Measurements from ENCODE around the gene FXYD6.
"Not testable (repeated sequence)": the region's sequence is repeated elsewhere in the genome, so short reads cannot be mapped to it uniquely, and the experiment has no call there.

The FXYD6 gene

GRCh38 chr11:117816846-117817367 lies 59.6 kb downstream of the FXYD6 start:
- ATAC-seq (no peak), DNase-seq (peak; percentile 48)

GRCh38 chr11:117816151-117816741 lies 60.2 kb downstream of the FXYD6 start:
- no peak for ATAC-seq
- DNase-seq: no peak

GRCh38 chr11:117815262-117815803 lies 61.1 kb downstream of the FXYD6 start:
- peak; percentile 76 for ATAC-seq
- peak; percentile 78 for DNase-seq

GRCh38 chr11:117814766-117815261 lies 61.6 kb downstream of the FXYD6 start:
- peak; percentile 88 for DNase-seq

GRCh38 chr11:117814204-117814765 lies 62.2 kb downstream of the FXYD6 start:
- peak; percentile 1 for ATAC-seq
- no peak for DNase-seq

More at GRCh38 chr11:117814766-117815261, 61.6 kb downstream of the FXYD6 start:
- ATAC-seq: peak; percentile 37

- not testable (repeated sequence) for ATAC-seq, DNase-seq
Measured at GRCh38 chr11:117810056-117810451, 66.4 kb downstream of the FXYD6 start.

- peak; percentile 70 for DNase-seq
Measured at GRCh38 chr11:117809236-117810055, 67.0 kb downstream of the FXYD6 start.

GRCh38 chr11:117808784-117809183 lies 67.7 kb downstream of the FXYD6 start:
- DNase-seq (no peak), ATAC-seq (no peak)

More at GRCh38 chr11:117809236-117810055, 67.0 kb downstream of the FXYD6 start:
- ATAC-seq: peak; percentile 91

GRCh38 chr11:117807482-117808327 lies 68.8 kb downstream of the FXYD6 start:
- ATAC-seq (peak; percentile 62), DNase-seq (peak; percentile 87)

GRCh38 chr11:117806846-117807245 lies 69.6 kb downstream of the FXYD6 start:
- no peak for ATAC-seq
- no peak for DNase-seq

- no peak for DNase-seq
- no peak for ATAC-seq
Measured at GRCh38 chr11:117805045-117805444, 71.4 kb downstream of the FXYD6 start.

GRCh38 chr11:117803896-117804295 lies 72.6 kb downstream of the FXYD6 start:
- no peak for ATAC-seq

GRCh38 chr11:117799634-117800033 lies 76.8 kb downstream of the FXYD6 start:
- DNase-seq: no peak
- no peak for ATAC-seq

More at GRCh38 chr11:117803896-117804295, 72.6 kb downstream of the FXYD6 start:
- no peak for DNase-seq

- DNase-seq: peak; percentile 56
- ATAC-seq: peak; percentile 52
Measured at GRCh38 chr11:117796872-117797529, 79.5 kb downstream of the FXYD6 start, which contains the start of gene DSCAML1. DSCAML1 (minus strand) TSS chr11:117797216; CDS start chr11:117797079, 137 bp downstream.

GRCh38 chr11:117796456-117796871 lies 80.0 kb downstream of the FXYD6 start:
- DNase-seq: no peak
- ATAC-seq: no peak

- ATAC-seq: no peak
- DNase-seq: no peak
Measured at GRCh38 chr11:117795638-117796455, 80.6 kb downstream of the FXYD6 start.

- DNase-seq: no peak
- ATAC-seq: no peak
Measured at GRCh38 chr11:117794772-117795629, 81.5 kb downstream of the FXYD6 start.

- DNase-seq (no peak), ATAC-seq (no peak)
Measured at GRCh38 chr11:117794135-117794534, 82.3 kb downstream of the FXYD6 start.

GRCh38 chr11:117793583-117793982 lies 82.9 kb downstream of the FXYD6 start:
- no peak for DNase-seq
- no peak for ATAC-seq
